ENCODE data around the gene DZIP1L. TPM values are rescaled to one million over a fixed set of nuclear protein-coding genes. Genes with fewer than 3 reads are reported as not detected.
"Not testable (repeated sequence)": the region's sequence is repeated elsewhere in the genome, so short reads cannot be mapped to it uniquely, and the experiment has no call there.

DZIP1L gene
- total RNA-seq, 1 experiment from 2014 or later: 10.4 TPM

GRCh38 chr3:138101351-138101940 is 14.0 kb downstream of the DZIP1L start:
- not testable (repeated sequence) for H4K8ac ChIP-seq (replicated peaks; ENCODE audit: insufficient read length, low read depth, low read length); H3K14ac ChIP-seq (ENCODE audit: insufficient read depth, low read length); H3K4me2 ChIP-seq (ENCODE audit: insufficient read depth, insufficient read length, low read length); H3K4ac ChIP-seq (ENCODE audit: low read depth, low read length); H3K27ac ChIP-seq (ENCODE audit: insufficient read length, low read depth, low read length); H3K23ac ChIP-seq (ENCODE audit: insufficient read length, low read depth, low read length); H3K27me3 Mint-ChIP-seq (ENCODE audit: low read depth); H4K91ac ChIP-seq (ENCODE audit: insufficient read length, low read depth, low read length); H4K5ac ChIP-seq (ENCODE audit: insufficient read length, low read depth, low read length); H3K79me2 ChIP-seq (ENCODE audit: insufficient read depth, low read length); H3K9me3 Mint-ChIP-seq; H2BK15ac ChIP-seq (ENCODE audit: low read depth, low read length); H4K20me1 ChIP-seq (ENCODE audit: control insufficient read depth, insufficient read depth, insufficient read length); H2BK20ac ChIP-seq (ENCODE audit: low read depth, low read length, poor library complexity, severe bottlenecking); H2BK120ac ChIP-seq (ENCODE audit: low read depth, low read length, poor library complexity, severe bottlenecking); H2AFZ ChIP-seq (ENCODE audit: low read length); H3K27ac Mint-ChIP-seq; H3K27me3 ChIP-seq (ENCODE audit: insufficient read depth, low read length); H3K4me1 ChIP-seq (ENCODE audit: insufficient read depth, low read length); H2BK5ac ChIP-seq (ENCODE audit: insufficient read length, low read length); H3K79me1 ChIP-seq (ENCODE audit: insufficient read depth, low read depth, low read length, poor library complexity, severe bottlenecking); H3K9me3 ChIP-seq (ENCODE audit: control insufficient read depth, low read depth, low read length); H3K56ac ChIP-seq (ENCODE audit: insufficient read length, low read depth, low read length); H3K9ac ChIP-seq (ENCODE audit: extremely low read depth, insufficient read length, low read length); H3K18ac ChIP-seq (ENCODE audit: insufficient read length, low read depth, low read length); H2BK12ac ChIP-seq (ENCODE audit: insufficient read length, low read depth, low read length); H3K4me3 Mint-ChIP-seq; H2AK5ac ChIP-seq (ENCODE audit: insufficient read length, low read length); H3K23me2 ChIP-seq (ENCODE audit: insufficient read length, low read depth, low read length, poor library complexity, severe bottlenecking); H3T11ph ChIP-seq (ENCODE audit: low read length)
- Mint-ChIP-seq H3K4me1 (peaks cover 11 to 26% of the 10 kb centered on the region in 2 experiments), H3K36me3 (ENCODE audit: insufficient read depth in 1 of 3, low read depth in 3 of 3) (peaks cover 16 to 34% (median 32%) of the 10 kb centered on the region in 3 experiments)
- DNase-seq: peak; percentile 70
- peak; percentile 66 for TF ChIP-seq CTCF (conservative IDR thresholded peaks at IDR 0.05)
- WGBS (ENCODE audit: extremely low coverage, insufficient read length, low lambda C conversion rate): no CpG with 5 or more reads among the region's 22 CpGs
